ENCODE results near the gene FARS2. TPM values are rescaled to one million over a fixed set of nuclear protein-coding genes. Genes with fewer than 3 reads are reported as not detected.

The FARS2 gene
- polyA plus RNA-seq, 3 donors = 12.2 to 21.6 (median 17.7) TPM

GRCh38 chr6:5610640-5611039 lies 349.3 kb downstream of the FARS2 start:
- H3K36me3 Mint-ChIP-seq = peaks cover 9 to 16% of the 10 kb centered on the region in 2 donors
- no peak for TF ChIP-seq CTCF (IDR thresholded peaks at IDR 0.05)
- WGBS (ENCODE audit: insufficient coverage) = 96% methylated on average over 5 of the region's 8 CpGs

GRCh38 chr6:5617179-5617578 lies 355.9 kb downstream of the FARS2 start:
- Histone ChIP-seq H3K79me2 (ENCODE audit: insufficient read depth, low read length) (no peaks in the 10 kb centered on the region), H3K4me2 (replicated peaks; ENCODE audit: extremely low read depth, low read length, poor library complexity, severe bottlenecking) (no peak overlapping the region), H3K4me3 (replicated peaks in 1 of 3; ENCODE audit: low read depth in 2 of 3, low read length in 3 of 3) (no peak overlapping the region), H3K27ac (ENCODE audit: low read depth in 1 of 2, low read length in 2 of 2) (no peak overlapping the region), H2AFZ (ENCODE audit: insufficient read depth, low read depth, low read length, poor library complexity, severe bottlenecking) (no peak overlapping the region), H3K9me3 (replicated peaks in 1 of 2; ENCODE audit: control insufficient read depth in 1 of 2, insufficient read depth in 1 of 2, low read length in 2 of 2) (no peaks in the 10 kb centered on the region), H3K27me3 (ENCODE audit: control insufficient read depth in 2 of 2, insufficient read depth in 2 of 2, low read length in 2 of 2) (no peaks in the 10 kb centered on the region), H4K20me1 (ENCODE audit: insufficient read depth, low read length) (no peaks in the 10 kb centered on the region), H3K36me3 (replicated peaks in 1 of 2; ENCODE audit: control insufficient read depth in 1 of 2, insufficient read depth in 2 of 2, low read length in 2 of 2) (no peaks in the 10 kb centered on the region), H3K9ac (ENCODE audit: insufficient read depth, low read length, poor library complexity, severe bottlenecking) (no peak overlapping the region), H3K4me1 (ENCODE audit: control insufficient read depth in 1 of 2, insufficient read depth in 2 of 2, low read length in 2 of 2) (no peaks in the 10 kb centered on the region)
- peaks cover 16 to 21% of the 10 kb centered on the region in 2 donors for H3K36me3 Mint-ChIP-seq
- H3K4me3 Mint-ChIP-seq = no peak overlapping the region
- peaks cover 0 to 3% (median 0%) of the 10 kb centered on the region in 3 donors for H3K27me3 Mint-ChIP-seq (ENCODE audit: low read depth in 3 of 3)
- peaks cover 0 to 3% (median 0%) of the 10 kb centered on the region in 7 donors for H3K9me3 Mint-ChIP-seq
- no peak for DNase-seq
- H3K27ac Mint-ChIP-seq = no peak overlapping the region
- WGBS (ENCODE audit: insufficient coverage) = no CpG with 5 or more reads among the region's 1 CpG
- intact Hi-C loops (cut with micrococcal nuclease) = no loop called here
- H3K4me1 Mint-ChIP-seq = no peaks in the 10 kb centered on the region
- TF ChIP-seq CTCF (IDR thresholded peaks at IDR 0.05) = no peak

More at GRCh38 chr6:5610640-5611039, 349.3 kb downstream of the FARS2 start:
- H3K4me1 ChIP-seq (ENCODE audit: control insufficient read depth in 1 of 2, insufficient read depth in 2 of 2, low read length in 2 of 2) = no peaks in the 10 kb centered on the region
- H3K27me3 Mint-ChIP-seq (ENCODE audit: low read depth in 3 of 3) = peaks cover 0 to 1% (median 0%) of the 10 kb centered on the region in 3 donors
- no peaks in the 10 kb centered on the region for H3K4me1 Mint-ChIP-seq
- H4K20me1 ChIP-seq (ENCODE audit: insufficient read depth, low read length) = no peaks in the 10 kb centered on the region
- no peak overlapping the region for H2AFZ ChIP-seq (ENCODE audit: insufficient read depth, low read depth, low read length, poor library complexity, severe bottlenecking)
- no peaks in the 10 kb centered on the region for H3K27me3 ChIP-seq (ENCODE audit: control insufficient read depth in 2 of 2, insufficient read depth in 2 of 2, low read length in 2 of 2)
- H3K36me3 ChIP-seq (replicated peaks in 1 of 2; ENCODE audit: control insufficient read depth in 1 of 2, insufficient read depth in 2 of 2, low read length in 2 of 2) = no peaks in the 10 kb centered on the region
- no peak overlapping the region for H3K4me2 ChIP-seq (replicated peaks; ENCODE audit: extremely low read depth, low read length, poor library complexity, severe bottlenecking)
- no peak overlapping the region for H3K4me3 ChIP-seq (replicated peaks in 1 of 3; ENCODE audit: low read depth in 2 of 3, low read length in 3 of 3)
- no peaks in the 10 kb centered on the region for H3K79me2 ChIP-seq (ENCODE audit: insufficient read depth, low read length)
- H3K9ac ChIP-seq (ENCODE audit: insufficient read depth, low read length, poor library complexity, severe bottlenecking) = no peak overlapping the region
- intact Hi-C loops (cut with micrococcal nuclease) = no loop called here
- H3K9me3 ChIP-seq (replicated peaks in 1 of 2; ENCODE audit: control insufficient read depth in 1 of 2, insufficient read depth in 1 of 2, low read length in 2 of 2) = no peaks in the 10 kb centered on the region
- DNase-seq = no peak
- no peak overlapping the region for H3K27ac Mint-ChIP-seq
- H3K27ac ChIP-seq (ENCODE audit: low read depth in 1 of 2, low read length in 2 of 2) = no peak overlapping the region
- no peak overlapping the region for H3K4me3 Mint-ChIP-seq
- H3K9me3 Mint-ChIP-seq = peaks cover 0 to 4% (median 2%) of the 10 kb centered on the region in 7 donors

All from CD14-positive monocyte (primary cell).